ENCODE results near the gene RNASEH2A. TPM values are rescaled to one million over a fixed set of nuclear protein-coding genes. Genes with fewer than 3 reads are reported as not detected.
"Not testable (repeated sequence)": the region's sequence is repeated elsewhere in the genome, so short reads cannot be mapped to it uniquely, and the experiment has no call there.

RNASEH2A gene
- total RNA-seq, 1 donor from 2014 or later, result 11.1 TPM

GRCh38 chr19:12804051-12804450, 2.3 kb upstream of the RNASEH2A start:
- Histone ChIP-seq H3K4me3 (ENCODE audit: low read depth, low read length) (no peak overlapping the region), H3K27me3 (ENCODE audit: control insufficient read depth, insufficient read depth, low read length) (no peaks in the 10 kb centered on the region), H3K36me3 (ENCODE audit: control insufficient read depth, insufficient read depth, low read length) (peaks cover 9% of the 10 kb centered on the region)
- FAIRE-seq (no peak), DNase-seq (ENCODE audit: low read depth) (no peak)
- TF ChIP-seq CTCF (IDR thresholded peaks at IDR 0.05; ENCODE audit: insufficient read depth, low read length, severe bottlenecking), result no peak

GRCh38 chr19:12815088-12815487, 8.7 kb downstream of the RNASEH2A start:
- Histone ChIP-seq H3K27me3 (ENCODE audit: control insufficient read depth, insufficient read depth, low read length) (no peaks in the 10 kb centered on the region), H3K36me3 (ENCODE audit: control insufficient read depth, insufficient read depth, low read length) (peaks cover 1% of the 10 kb centered on the region), H3K4me3 (ENCODE audit: low read depth, low read length) (no peak overlapping the region)
- FAIRE-seq, result no peak
- no peak for TF ChIP-seq CTCF (IDR thresholded peaks at IDR 0.05; ENCODE audit: insufficient read depth, low read length, severe bottlenecking)
- no peak for DNase-seq (ENCODE audit: low read depth)

GRCh38 chr19:12817188-12817587, 10.8 kb downstream of the RNASEH2A start:
- H3K36me3 ChIP-seq (ENCODE audit: control insufficient read depth, insufficient read depth, low read length); H3K27me3 ChIP-seq (ENCODE audit: control insufficient read depth, insufficient read depth, low read length); FAIRE-seq; DNase-seq (ENCODE audit: low read depth); H3K4me3 ChIP-seq (ENCODE audit: low read depth, low read length): not testable (repeated sequence)

- not testable (repeated sequence) for FAIRE-seq; H3K27me3 ChIP-seq (ENCODE audit: control insufficient read depth, insufficient read depth, low read length); H3K4me3 ChIP-seq (ENCODE audit: low read depth, low read length); DNase-seq (ENCODE audit: low read depth); H3K36me3 ChIP-seq (ENCODE audit: control insufficient read depth, insufficient read depth, low read length)
Measured at GRCh38 chr19:12817810-12818209, 11.4 kb downstream of the RNASEH2A start.

- H3K4me3 ChIP-seq (ENCODE audit: low read depth, low read length), result no peak overlapping the region
- no peaks in the 10 kb centered on the region for H3K36me3 ChIP-seq (ENCODE audit: control insufficient read depth, insufficient read depth, low read length)
- H3K27me3 ChIP-seq (ENCODE audit: control insufficient read depth, insufficient read depth, low read length), result no peaks in the 10 kb centered on the region
- no peak for TF ChIP-seq CTCF (IDR thresholded peaks at IDR 0.05; ENCODE audit: insufficient read depth, low read length, severe bottlenecking)
- FAIRE-seq (no peak), DNase-seq (ENCODE audit: low read depth) (peak; percentile 39)
Measured at GRCh38 chr19:12821761-12822160, 15.4 kb downstream of the RNASEH2A start.

GRCh38 chr19:12825254-12826131, 19.1 kb downstream of the RNASEH2A start:
- peak; percentile 56 for TF ChIP-seq CTCF (IDR thresholded peaks at IDR 0.05; ENCODE audit: insufficient read depth, low read length, severe bottlenecking)
- Histone ChIP-seq H3K4me3 (ENCODE audit: low read depth, low read length) (no peak overlapping the region), H3K27me3 (ENCODE audit: control insufficient read depth, insufficient read depth, low read length) (no peaks in the 10 kb centered on the region), H3K36me3 (ENCODE audit: control insufficient read depth, insufficient read depth, low read length) (no peaks in the 10 kb centered on the region)
- no peak for FAIRE-seq
- DNase-seq (ENCODE audit: low read depth), result no peak

- Histone ChIP-seq H3K27me3 (ENCODE audit: control insufficient read depth, insufficient read depth, low read length) (peaks cover 5% of the 10 kb centered on the region), H3K36me3 (ENCODE audit: control insufficient read depth, insufficient read depth, low read length) (no peaks in the 10 kb centered on the region), H3K4me3 (ENCODE audit: low read depth, low read length) (no peak overlapping the region)
- TF ChIP-seq CTCF (IDR thresholded peaks at IDR 0.05; ENCODE audit: insufficient read depth, low read length, severe bottlenecking), result no peak
- no peak for DNase-seq (ENCODE audit: low read depth)
- no peak for FAIRE-seq
Measured at GRCh38 chr19:12828494-12828893, 22.1 kb downstream of the RNASEH2A start.
